Rectal smooth muscle tissue (tissue), 1 donor: ENCODE data around the gene FFAR2.

Experiments
- H3K27ac ChIP-seq: one replicate; pipeline ENCODE4 v1.7.0; 2013; ENCODE audit warnings: low read depth, low read length, inconsistent platforms
- H3K27me3 ChIP-seq: one replicate; pipeline ENCODE4 v1.7.0; 2013; ENCODE audit warnings: low read length; ENCODE audit not compliant: control insufficient read depth, insufficient read depth
- H3K36me3 ChIP-seq: one replicate; pipeline ENCODE4 v1.7.0; 2013; ENCODE audit warnings: low read length; ENCODE audit not compliant: control insufficient read depth, insufficient read depth
- H3K4me1 ChIP-seq: one replicate; pipeline ENCODE4 v1.7.0; 2013; ENCODE audit warnings: low read length; ENCODE audit not compliant: control insufficient read depth, insufficient read depth
- H3K4me3 ChIP-seq: one replicate; pipeline ENCODE4 v1.7.0; 2013; ENCODE audit warnings: low read length
- H3K9ac ChIP-seq: one replicate; pipeline ENCODE4 v1.7.0; 2013; ENCODE audit warnings: low read length

Gene FFAR2

DNA sequence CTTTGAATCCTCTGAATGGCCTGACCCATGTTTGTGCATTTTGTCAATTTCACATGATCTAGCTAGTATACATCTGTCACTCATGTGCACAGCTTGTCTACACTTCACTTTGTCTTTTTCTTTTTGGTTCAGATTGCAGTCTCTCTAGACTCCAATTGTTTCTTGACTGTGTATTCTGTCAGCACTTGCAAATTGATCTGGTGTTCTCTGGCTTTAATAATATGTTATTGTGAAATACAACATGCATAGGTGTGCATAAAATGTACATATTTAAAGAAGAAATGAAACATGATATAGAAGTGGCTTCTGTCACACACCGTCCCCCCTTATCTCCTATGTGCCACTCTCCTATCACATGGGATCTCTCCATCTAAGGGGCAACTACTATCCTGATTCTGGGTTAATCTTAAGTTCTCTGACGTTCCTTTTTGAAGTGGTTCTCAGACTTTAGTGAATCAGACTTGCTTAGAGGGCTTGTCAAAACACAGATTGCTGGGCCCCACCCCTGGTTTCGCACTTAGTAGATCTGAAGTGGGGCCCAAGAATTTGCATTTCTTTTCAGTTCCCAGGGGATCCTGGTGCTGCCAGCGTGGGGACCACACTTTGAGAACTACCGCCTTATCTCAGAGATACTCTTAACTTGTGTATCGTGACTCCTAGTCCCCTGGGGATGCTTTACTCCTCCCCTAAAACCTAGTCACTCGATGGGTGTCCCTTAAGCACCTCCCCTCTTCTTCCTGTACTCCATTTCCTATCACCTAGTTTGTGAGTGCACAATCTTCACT, 36.4 kb downstream of the FFAR2 start:
- Histone ChIP-seq H3K27me3 (no peaks in the 10 kb centered on the region), H3K4me3 (no peak overlapping the region), H3K27ac (no peak overlapping the region), H3K9ac (no peak overlapping the region), H3K36me3 (no peaks in the 10 kb centered on the region), H3K4me1 (no peaks in the 10 kb centered on the region)

GRCh38 chr19:35486268-35486708, 38.2 kb downstream of the FFAR2 start:
- no peak overlapping the region for H3K9ac ChIP-seq
- H3K4me1 ChIP-seq = no peaks in the 10 kb centered on the region
- no peaks in the 10 kb centered on the region for H3K27me3 ChIP-seq
- H3K36me3 ChIP-seq = no peaks in the 10 kb centered on the region
- H3K4me3 ChIP-seq = no peak overlapping the region
- no peak overlapping the region for H3K27ac ChIP-seq

DNA sequence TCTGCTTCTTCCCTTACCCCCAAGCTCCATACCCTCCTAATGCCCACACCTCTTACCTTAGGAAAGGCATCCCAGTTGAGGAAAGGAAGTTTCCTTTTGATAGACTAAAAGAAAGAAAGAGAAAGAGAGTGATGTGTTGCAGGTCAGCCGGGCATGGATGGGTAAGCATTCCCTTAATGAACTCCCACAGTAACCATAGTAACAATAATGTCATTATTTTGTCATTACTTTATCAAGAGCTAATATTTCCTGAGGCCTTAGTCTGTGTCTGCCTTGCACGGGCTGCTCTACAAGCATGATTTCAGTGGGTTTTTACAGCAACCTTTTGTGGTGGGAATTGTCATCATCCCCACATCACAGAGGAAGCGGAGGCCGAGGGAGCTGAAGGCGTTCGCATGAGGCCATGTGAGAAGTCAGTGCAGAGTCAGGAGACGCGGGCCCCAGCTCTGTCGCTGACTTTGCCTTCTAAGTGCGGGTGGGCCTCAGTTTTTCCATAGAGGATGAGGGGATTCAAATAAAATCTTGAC, 39.7 kb downstream of the FFAR2 start:
- no peaks in the 10 kb centered on the region for H3K36me3 ChIP-seq
- H3K27me3 ChIP-seq = no peaks in the 10 kb centered on the region
- H3K27ac ChIP-seq = no peak overlapping the region
- no peak overlapping the region for H3K4me3 ChIP-seq
- no peaks in the 10 kb centered on the region for H3K4me1 ChIP-seq
- H3K9ac ChIP-seq = no peak overlapping the region

DNA sequence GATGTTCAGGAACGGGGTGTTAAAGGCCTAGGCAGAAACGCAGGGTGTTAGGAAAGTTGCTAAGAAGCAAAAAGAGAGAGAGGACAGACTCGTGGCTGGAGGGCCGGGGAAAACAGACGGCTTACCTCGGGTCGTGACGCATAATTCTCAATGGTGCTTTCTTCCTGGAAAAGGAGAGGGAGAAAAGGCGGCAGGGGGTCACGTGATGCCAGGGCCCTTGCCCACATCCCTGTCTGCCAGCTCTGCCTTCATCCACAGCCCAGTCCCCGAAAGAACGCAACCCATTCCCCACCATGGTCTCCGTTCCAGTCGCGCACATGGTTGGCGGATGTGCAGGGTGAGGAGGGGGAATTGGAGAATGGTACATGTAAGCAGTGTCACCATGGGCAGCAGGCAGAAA, 40.6 kb downstream of the FFAR2 start:
- Histone ChIP-seq H3K4me1 (no peaks in the 10 kb centered on the region), H3K27ac (no peak overlapping the region), H3K9ac (no peak overlapping the region), H3K27me3 (no peaks in the 10 kb centered on the region), H3K36me3 (no peaks in the 10 kb centered on the region), H3K4me3 (no peak overlapping the region)

DNA sequence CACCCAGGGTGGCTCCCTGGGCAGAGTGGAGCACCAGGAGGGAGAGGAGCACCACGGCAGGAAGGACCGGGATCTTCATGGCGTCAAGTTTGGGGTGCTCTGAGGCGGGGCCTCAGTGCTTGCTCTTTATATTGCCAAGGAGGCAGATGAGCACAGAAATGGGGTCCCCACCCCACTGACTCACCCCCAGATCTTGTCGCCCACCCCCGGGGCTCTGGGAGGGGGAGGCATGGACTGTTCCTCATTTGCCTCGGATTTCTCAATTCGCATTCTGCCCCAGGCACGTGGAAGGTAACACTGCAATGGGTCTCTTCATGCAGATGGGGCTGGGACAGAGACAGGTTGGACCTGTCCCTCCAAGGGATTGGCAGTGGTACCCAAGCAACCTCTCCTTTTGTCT, 42.3 kb downstream of the FFAR2 start, which contains the start of gene KRTDAP:
TSS of gene KRTDAP (minus strand) at position 101 of the 400 bp plus-strand sequence. CDS start at position 79, 22 bp downstream.
- Histone ChIP-seq H3K36me3 (no peaks in the 10 kb centered on the region), H3K9ac (no peak within 1 kb of the TSS), H3K4me3 (no peak within 1 kb of the TSS), H3K27ac (no peak within 1 kb of the TSS), H3K4me1 (no peaks in the 10 kb centered on the region), H3K27me3 (no peaks in the 10 kb centered on the region)

GRCh38 chr19:35491836-35492360, 43.8 kb downstream of the FFAR2 start:
- Histone ChIP-seq H3K36me3 (no peaks in the 10 kb centered on the region), H3K4me1 (no peaks in the 10 kb centered on the region), H3K27me3 (no peaks in the 10 kb centered on the region), H3K9ac (no peak overlapping the region), H3K4me3 (no peak overlapping the region), H3K27ac (no peak overlapping the region)

DNA sequence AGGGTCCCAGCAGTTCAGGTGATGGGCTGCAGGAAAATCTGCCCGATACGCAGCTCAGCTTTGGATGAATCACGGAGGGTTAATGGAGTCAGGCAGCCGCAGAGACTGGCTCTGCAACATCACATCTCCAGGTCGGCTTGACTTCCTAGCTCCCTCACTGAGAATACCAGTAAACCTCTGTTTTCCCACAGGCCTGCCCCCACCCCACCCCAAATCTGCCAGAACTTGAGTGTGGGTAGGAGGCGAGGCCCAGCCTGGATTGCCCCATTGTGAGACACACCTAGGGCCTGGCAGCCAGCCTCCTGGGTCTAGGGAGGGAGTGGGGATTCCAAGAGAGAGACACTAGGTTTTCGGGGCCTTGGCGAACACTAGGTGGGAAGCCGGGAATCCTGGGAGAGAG, 45.9 kb downstream of the FFAR2 start:
- Histone ChIP-seq H3K27me3 (no peaks in the 10 kb centered on the region), H3K4me3 (no peak overlapping the region), H3K4me1 (no peaks in the 10 kb centered on the region), H3K9ac (no peak overlapping the region), H3K36me3 (no peaks in the 10 kb centered on the region), H3K27ac (no peak overlapping the region)

GRCh38 chr19:35495107-35496064, 47.3 kb downstream of the FFAR2 start:
- H3K36me3 ChIP-seq = no peaks in the 10 kb centered on the region
- no peak overlapping the region for H3K4me3 ChIP-seq
- H3K9ac ChIP-seq = no peak overlapping the region
- H3K4me1 ChIP-seq = no peaks in the 10 kb centered on the region
- H3K27ac ChIP-seq = no peak overlapping the region
- H3K27me3 ChIP-seq = no peaks in the 10 kb centered on the region

DNA sequence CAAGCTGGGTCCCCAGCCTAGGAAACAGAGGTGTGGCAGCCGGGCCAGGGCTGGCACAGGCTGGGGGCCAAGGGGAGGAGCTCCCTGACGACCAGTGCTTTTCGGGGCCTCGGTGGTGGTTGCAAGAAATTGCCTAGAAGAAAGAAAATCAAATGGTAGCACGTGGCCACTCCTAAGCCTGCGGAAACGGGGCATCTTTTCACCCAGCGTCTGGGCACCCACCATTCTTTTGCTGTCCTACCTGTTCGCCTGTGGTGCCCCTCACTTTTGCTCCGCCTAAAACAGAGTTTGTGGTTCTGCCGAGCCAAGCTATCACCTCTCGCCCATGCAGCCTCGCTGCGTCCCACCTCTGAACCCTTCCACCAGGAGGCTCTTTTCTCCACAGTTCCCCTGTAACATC, 49.3 kb downstream of the FFAR2 start:
- H3K9ac ChIP-seq = no peak overlapping the region
- no peaks in the 10 kb centered on the region for H3K36me3 ChIP-seq
- no peak overlapping the region for H3K4me3 ChIP-seq
- no peak overlapping the region for H3K27ac ChIP-seq
- no peaks in the 10 kb centered on the region for H3K27me3 ChIP-seq
- no peaks in the 10 kb centered on the region for H3K4me1 ChIP-seq

GRCh38 chr19:35498220-35498619, 50.2 kb downstream of the FFAR2 start:
- Histone ChIP-seq H3K4me1 (no peaks in the 10 kb centered on the region), H3K27me3 (no peaks in the 10 kb centered on the region), H3K9ac (no peak overlapping the region), H3K4me3 (no peak overlapping the region), H3K36me3 (no peaks in the 10 kb centered on the region), H3K27ac (no peak overlapping the region)

DNA sequence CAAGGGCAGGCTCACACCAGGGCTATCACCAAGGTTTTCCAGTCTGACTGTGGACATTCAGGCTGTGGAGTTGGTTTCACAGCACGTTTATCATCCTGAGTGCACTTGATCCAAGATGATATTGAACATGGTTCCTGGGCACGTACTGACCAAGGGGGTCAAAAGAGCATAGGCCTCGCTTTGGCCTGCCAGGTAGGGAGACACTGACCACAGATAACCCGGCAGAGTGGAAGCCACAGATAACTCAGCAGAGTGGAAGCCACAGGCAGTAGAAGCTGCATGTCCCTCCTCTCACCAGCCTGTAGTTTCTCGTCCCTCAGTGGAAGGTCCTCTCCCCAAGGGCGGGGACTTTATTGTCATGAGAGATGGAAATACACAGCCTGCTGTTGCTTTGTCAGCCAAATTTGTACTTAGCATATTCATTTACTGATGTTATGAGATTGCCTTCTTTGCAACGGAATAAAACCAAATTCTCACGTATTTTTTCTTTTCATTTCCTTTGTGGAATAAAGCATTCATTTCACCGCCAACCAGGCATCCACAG, 51.0 kb downstream of the FFAR2 start:
- Histone ChIP-seq H3K4me3 (no peak overlapping the region), H3K36me3 (no peaks in the 10 kb centered on the region), H3K4me1 (no peaks in the 10 kb centered on the region), H3K27ac (no peak overlapping the region), H3K27me3 (no peaks in the 10 kb centered on the region), H3K9ac (no peak overlapping the region)

GRCh38 chr19:35500611-35501010, 52.6 kb downstream of the FFAR2 start:
- Histone ChIP-seq H3K4me1 (no peaks in the 10 kb centered on the region), H3K9ac (no peak overlapping the region), H3K36me3 (no peaks in the 10 kb centered on the region), H3K27ac (no peak overlapping the region), H3K27me3 (no peaks in the 10 kb centered on the region), H3K4me3 (no peak overlapping the region)
